Neuronal stem cell (in vitro differentiated cells): ENCODE data around the gene INO80.
A peak's percentile ranks its signal among the peaks of the same experiment; 100 is the strongest.

ENCODE experiments used
- DNase-seq: peaks from one replicate; pipeline ENCODE4 v3.0.0-alpha.2; 2013; ENCODE audit warnings: low spot score
- H2AFZ ChIP-seq: one replicate; pipeline ENCODE4 v1.6.1; 2013; ENCODE audit warnings: mild to moderate bottlenecking, low read length, inconsistent platforms
- H2AK5ac ChIP-seq: 2 replicates; pipeline ENCODE4 v1.6.1; 2013; ENCODE audit warnings: low read depth, mild to moderate bottlenecking, inconsistent platforms, low read length, moderate library complexity, mixed read lengths
- H2BK120ac ChIP-seq: 2 replicates; pipeline ENCODE4 v1.6.1; 2013; ENCODE audit warnings: low read depth, mild to moderate bottlenecking, inconsistent platforms, low read length, moderate library complexity, mixed read lengths
- H2BK12ac ChIP-seq: one replicate; pipeline ENCODE4 v1.6.1; 2013; ENCODE audit warnings: low read length, inconsistent platforms
- H2BK15ac ChIP-seq: 2 replicates; pipeline ENCODE4 v1.6.1; 2013; ENCODE audit warnings: mild to moderate bottlenecking, low read length, inconsistent platforms, mixed read lengths
- H2BK5ac ChIP-seq: one replicate; pipeline ENCODE4 v1.6.1; 2013; ENCODE audit warnings: inconsistent platforms, mild to moderate bottlenecking, low read length, moderate library complexity
- H3K14ac ChIP-seq: one replicate; pipeline ENCODE4 v1.6.1; 2013; ENCODE audit warnings: low read length, inconsistent platforms
- H3K18ac ChIP-seq: 2 replicates; pipeline ENCODE4 v1.6.1; 2013; ENCODE audit warnings: low read length, inconsistent platforms
- H3K23ac ChIP-seq: 2 replicates; pipeline ENCODE4 v1.6.1; 2013; ENCODE audit warnings: low read depth, mild to moderate bottlenecking, mixed read lengths, low read length, inconsistent platforms; ENCODE audit not compliant: poor library complexity
- H3K27ac ChIP-seq: replicated peaks from 3 replicates; pipeline ENCODE4 v1.5.1; 2013; ENCODE audit warnings: low read length, inconsistent platforms
- H3K27me3 ChIP-seq, 3 experiments: 2 replicates each; pipeline ENCODE4 v1.6.1; 2013; ENCODE audit warnings: low read length in 3 of 3, mild to moderate bottlenecking in 2 of 3, inconsistent platforms in 1 of 3, low read depth in 1 of 3, mixed read lengths in 1 of 3, moderate library complexity in 1 of 3; ENCODE audit not compliant: control insufficient read depth in 3 of 3, insufficient read depth in 3 of 3
- H3K36me3 ChIP-seq, 2 donors: replicated peaks in 1 of 2; 2 replicates each; pipeline ENCODE4 v1.6.1; 2013; ENCODE audit warnings: low read length in 2 of 2; ENCODE audit not compliant: control insufficient read depth in 2 of 2, insufficient read depth in 2 of 2
- H3K4ac ChIP-seq: 2 replicates; pipeline ENCODE4 v1.6.1; 2013; ENCODE audit warnings: inconsistent platforms, mild to moderate bottlenecking, low read length, moderate library complexity
- H3K4me1 ChIP-seq, 2 donors: 1 replicate in 1 of 2; 2 replicates in 1 of 2; pipeline ENCODE4 v1.6.1; 2013; ENCODE audit warnings: low read length in 2 of 2, low read depth in 1 of 2; ENCODE audit not compliant: control insufficient read depth in 2 of 2, insufficient read depth in 1 of 2
- H3K4me2 ChIP-seq: one replicate; pipeline ENCODE4 v1.6.1; 2013; ENCODE audit warnings: mild to moderate bottlenecking, low read length, inconsistent platforms; ENCODE audit not compliant: insufficient read depth, poor library complexity, severe bottlenecking
- H3K4me3 ChIP-seq, 2 donors: 2 replicates each; pipeline ENCODE4 v1.5.1; 2013; ENCODE audit warnings: low read length in 2 of 2, mild to moderate bottlenecking in 2 of 2, inconsistent platforms in 1 of 2, moderate library complexity in 1 of 2
- H3K79me1 ChIP-seq: one replicate; pipeline ENCODE4 v1.6.1; 2013; ENCODE audit warnings: low read depth, mild to moderate bottlenecking, inconsistent platforms, low read length, moderate library complexity
- H3K9ac ChIP-seq: one replicate; pipeline ENCODE4 v1.6.1; 2013; ENCODE audit warnings: mild to moderate bottlenecking, low read depth, low read length, inconsistent platforms; ENCODE audit not compliant: poor library complexity
- H3K9me3 ChIP-seq, 2 donors: replicated peaks in 1 of 2; 2 replicates each; pipeline versions ENCODE3 to v1.6.1; 2013; ENCODE audit warnings: low read length in 2 of 2, mild to moderate bottlenecking in 2 of 2, inconsistent platforms in 1 of 2, low read depth in 1 of 2, mixed read lengths in 1 of 2, moderate library complexity in 1 of 2; ENCODE audit not compliant: control insufficient read depth in 2 of 2, insufficient read depth in 1 of 2
- H4K8ac ChIP-seq: one replicate; pipeline ENCODE4 v1.6.1; 2013; ENCODE audit warnings: low read depth, mild to moderate bottlenecking, inconsistent platforms, low read length, moderate library complexity
- H4K91ac ChIP-seq: one replicate; pipeline ENCODE4 v1.6.1; 2013; ENCODE audit warnings: low read length, low read depth, mild to moderate bottlenecking, inconsistent platforms; ENCODE audit not compliant: poor library complexity
- WGBS, 2 donors: extraction: QIAGEN DNeasy Blood & Tissue Kit; methylation state at CpG; one replicate each; pipeline ENCODE4 v1.1.7; 2013; ENCODE audit warnings: missing lambda C conversion rate in 2 of 2, mixed read lengths in 1 of 2; ENCODE audit not compliant: insufficient read length in 2 of 2, insufficient replicate concordance in 1 of 2; ENCODE audit errors: extremely low coverage in 2 of 2; 5-methylcytosine and 5-hydroxymethylcytosine counted together

Gene INO80

DNA sequence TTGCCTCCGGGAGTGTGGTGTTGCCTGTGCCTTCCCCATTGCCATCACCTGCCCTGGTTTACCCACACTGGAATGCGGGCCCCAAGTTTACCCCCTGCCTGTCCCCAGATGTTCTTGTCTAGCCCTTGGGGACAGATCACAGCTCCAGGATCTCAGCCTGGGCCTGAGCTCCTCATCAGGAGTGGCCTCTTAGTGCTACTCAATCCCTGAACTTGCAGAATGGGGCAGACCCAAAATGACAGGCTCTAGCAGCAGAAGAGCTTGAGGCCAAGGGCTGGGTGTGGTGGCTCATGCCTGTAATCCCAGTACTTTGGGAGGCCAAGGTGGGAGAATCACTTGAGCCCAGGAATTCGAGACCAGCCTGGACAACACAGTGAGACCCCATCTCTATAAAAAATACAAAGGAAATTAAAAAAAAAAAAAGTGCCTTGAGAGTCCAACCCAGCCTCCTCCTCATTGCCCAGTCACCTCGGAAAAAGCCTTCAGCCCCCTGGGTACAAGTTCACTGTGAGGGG, 159.0 kb downstream of the INO80 start:
- Histone ChIP-seq H3K4me1 (peaks cover 6 to 9% of the 10 kb centered on the region in 2 donors), H3K4me2 (no peak overlapping the region), H3K27me3 (peaks cover 0 to 11% (median 0%) of the 10 kb centered on the region in 3 experiments), H3K14ac (peak overlapping the region; percentile 17), H2AFZ (no peak overlapping the region), H3K4ac (no peak overlapping the region), H4K8ac (no peak overlapping the region), H3K9me3 (peaks cover 0 to 2% of the 10 kb centered on the region in 2 donors), H2BK5ac (no peak overlapping the region), H2BK15ac (no peak overlapping the region), H3K4me3 (no peak overlapping the region), H2AK5ac (no peak overlapping the region), H3K36me3 (peaks cover 0 to 8% of the 10 kb centered on the region in 2 donors), H3K23ac (peak overlapping the region; percentile 26), H2BK120ac (no peak overlapping the region), H2BK12ac (no peak overlapping the region), H3K18ac (no peak overlapping the region), H3K27ac (no peak overlapping the region), H3K79me1 (peaks cover 7% of the 10 kb centered on the region), H4K91ac (no peak overlapping the region), H3K9ac (no peak overlapping the region)
- WGBS, 2 donors = no CpG with 5 or more reads among the region's 4 CpGs
- DNase-seq = no peak

DNA sequence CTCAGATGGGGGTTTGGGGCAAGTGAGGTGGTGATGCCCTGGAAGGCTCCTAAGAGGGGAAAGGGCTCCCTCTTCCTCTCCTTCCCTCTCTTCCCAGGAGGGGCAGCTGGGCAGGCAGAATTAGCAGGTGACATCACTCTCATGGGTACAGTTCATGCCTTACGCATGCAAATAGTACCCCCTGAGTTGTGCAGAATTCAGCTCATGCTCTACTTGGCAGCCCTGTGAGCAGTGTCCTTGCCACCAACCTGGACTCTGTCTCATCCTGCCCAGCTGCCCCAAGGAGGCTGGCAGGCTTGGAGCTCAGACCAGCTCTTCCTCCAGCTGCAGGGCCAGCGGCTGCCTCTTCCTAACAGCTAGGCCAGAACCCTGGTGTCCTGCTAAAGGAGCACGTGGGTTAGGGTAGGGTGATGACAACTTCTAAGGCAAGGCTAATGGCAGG, 159.5 kb downstream of the INO80 start:
- H2BK5ac ChIP-seq = no peak overlapping the region
- peak overlapping the region; percentile 47 for H2AK5ac ChIP-seq
- H2AFZ ChIP-seq = no peak overlapping the region
- H2BK12ac ChIP-seq = no peak overlapping the region
- H2BK15ac ChIP-seq = no peak overlapping the region
- H3K23ac ChIP-seq = peak overlapping the region; percentile 26
- H4K91ac ChIP-seq = no peak overlapping the region
- peaks cover 0 to 16% (median 0%) of the 10 kb centered on the region in 3 experiments for H3K27me3 ChIP-seq
- peaks cover 7% of the 10 kb centered on the region for H3K79me1 ChIP-seq
- H3K9me3 ChIP-seq = peaks cover 0 to 2% of the 10 kb centered on the region in 2 donors
- no peak for DNase-seq
- H3K4me2 ChIP-seq = no peak overlapping the region
- no peak overlapping the region for H3K4ac ChIP-seq
- no peak overlapping the region for H4K8ac ChIP-seq
- H3K4me3 ChIP-seq = no peak overlapping the region
- H3K4me1 ChIP-seq = peaks cover 6 to 9% of the 10 kb centered on the region in 2 donors
- peak overlapping the region; percentile 13 for H3K9ac ChIP-seq
- peak overlapping the region; percentile 17 for H3K14ac ChIP-seq
- H3K18ac ChIP-seq = no peak overlapping the region
- no peak overlapping the region for H3K27ac ChIP-seq
- no peak overlapping the region for H2BK120ac ChIP-seq
- no CpG with 5 or more reads among the region's 3 CpGs for WGBS, 2 donors
- H3K36me3 ChIP-seq = peaks cover 0 to 8% of the 10 kb centered on the region in 2 donors

DNA sequence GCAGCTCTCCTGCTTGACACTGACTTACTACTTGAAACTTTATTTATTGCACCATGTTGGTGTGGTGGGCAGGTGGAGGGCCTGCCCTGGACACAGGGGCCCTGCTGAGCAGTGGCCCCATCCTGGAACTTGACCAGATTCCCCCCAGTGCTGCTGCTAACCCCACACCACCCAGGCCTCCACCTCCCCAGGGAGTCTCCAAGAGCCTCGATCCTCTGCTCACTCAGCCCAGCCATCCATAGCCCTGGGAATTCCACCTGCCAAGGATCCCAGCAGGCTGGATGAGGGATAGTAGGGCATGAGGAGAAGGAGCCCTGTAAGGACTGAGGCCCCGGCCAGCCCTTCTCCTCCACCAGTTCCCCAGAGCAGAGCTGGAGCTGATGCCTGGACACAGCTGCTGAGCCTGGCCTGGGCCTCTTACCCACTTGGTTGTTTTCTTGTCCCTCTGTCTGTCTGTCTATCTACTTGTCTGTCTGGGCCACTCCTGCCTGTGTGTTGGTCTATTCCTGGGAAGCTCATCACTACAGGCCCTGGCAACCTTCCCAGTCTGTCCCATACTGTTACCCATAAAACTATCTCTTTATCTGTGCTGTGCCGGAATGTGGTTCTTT, 160.0 kb downstream of the INO80 start:
- Histone ChIP-seq H3K79me1 (peaks cover 7% of the 10 kb centered on the region), H3K4me3 (no peak overlapping the region), H3K14ac (no peak overlapping the region), H2BK12ac (no peak overlapping the region), H4K8ac (no peak overlapping the region), H3K4me1 (peaks cover 6 to 9% of the 10 kb centered on the region in 2 donors), H3K23ac (no peak overlapping the region), H3K36me3 (peaks cover 0 to 8% of the 10 kb centered on the region in 2 donors), H2AK5ac (no peak overlapping the region), H2AFZ (no peak overlapping the region), H3K4ac (no peak overlapping the region), H3K9ac (no peak overlapping the region), H2BK15ac (no peak overlapping the region), H2BK120ac (no peak overlapping the region), H3K9me3 (peaks cover 0 to 2% of the 10 kb centered on the region in 2 donors), H3K18ac (no peak overlapping the region), H3K4me2 (no peak overlapping the region), H4K91ac (no peak overlapping the region), H3K27me3 (peaks cover 0 to 17% (median 0%) of the 10 kb centered on the region in 3 experiments), H3K27ac (no peak overlapping the region), H2BK5ac (no peak overlapping the region)
- DNase-seq = no peak
- WGBS, 2 donors = no CpG with 5 or more reads among the region's 3 CpGs

GRCh38 chr15:40955141-40955903, 160.8 kb downstream of the INO80 start:
- H3K4me2 ChIP-seq = no peak overlapping the region
- H3K4me1 ChIP-seq = peaks cover 6 to 8% of the 10 kb centered on the region in 2 donors
- H3K4ac ChIP-seq = no peak overlapping the region
- H2AK5ac ChIP-seq = peak overlapping the region; percentile 70
- peaks cover 0 to 17% (median 0%) of the 10 kb centered on the region in 3 experiments for H3K27me3 ChIP-seq
- no CpG with 5 or more reads among the region's 20 CpGs for WGBS, 2 donors
- no peak overlapping the region for H2AFZ ChIP-seq
- peaks cover 0 to 8% of the 10 kb centered on the region in 2 donors for H3K36me3 ChIP-seq
- H3K9me3 ChIP-seq = peaks cover 0 to 2% of the 10 kb centered on the region in 2 donors
- no peak overlapping the region for H3K27ac ChIP-seq
- no peak for DNase-seq
- H3K14ac ChIP-seq = no peak overlapping the region
- H4K91ac ChIP-seq = no peak overlapping the region
- H2BK12ac ChIP-seq = no peak overlapping the region
- no peak overlapping the region for H3K18ac ChIP-seq
- no peak overlapping the region for H3K9ac ChIP-seq
- no peak overlapping the region for H3K4me3 ChIP-seq
- H3K79me1 ChIP-seq = peaks cover 6% of the 10 kb centered on the region
- peak overlapping the region; percentile 3 for H2BK5ac ChIP-seq
- H2BK15ac ChIP-seq = peak overlapping the region; percentile 2
- H3K23ac ChIP-seq = peak overlapping the region; percentile 44
- no peak overlapping the region for H2BK120ac ChIP-seq
- H4K8ac ChIP-seq = no peak overlapping the region
